WTC11 (cell line): ENCODE results near the gene HPS3.

Experiments
- ATF3 ChIP-seq: sonication (generic); formaldehyde crosslinking; conservative IDR thresholded peaks from 2 replicates; pipeline ENCODE4 v1.8.1; 2022; ENCODE audit warnings: mild to moderate bottlenecking, missing genetic modification reagents
- CBFB ChIP-seq: sonication (generic); formaldehyde crosslinking; IDR thresholded peaks from 2 replicates; pipeline ENCODE4 v1.8.1; 2022; ENCODE audit warnings: mild to moderate bottlenecking, low read depth, missing genetic modification reagents
- CTCF ChIP-seq: fragments of 200-600 bp; IDR thresholded peaks from 2 replicates; pipeline ENCODE4 v1.8.0; 2022; ENCODE audit warnings: antibody characterized with exemption
- FOXP4 ChIP-seq: sonication (generic); formaldehyde crosslinking; IDR thresholded peaks from 2 replicates; pipeline ENCODE4 v1.8.0; 2022; ENCODE audit warnings: mild to moderate bottlenecking, missing genetic modification reagents
- MLX ChIP-seq: sonication (generic); formaldehyde crosslinking; IDR thresholded peaks from 2 replicates; pipeline ENCODE4 v1.8.1; 2023; ENCODE audit warnings: mild to moderate bottlenecking, missing genetic modification reagents, moderate library complexity
- SMAD3 ChIP-seq: sonication (generic); formaldehyde crosslinking; IDR thresholded peaks from 2 replicates; pipeline ENCODE4 v1.8.0; 2022; ENCODE audit warnings: missing genetic modification reagents, mild to moderate bottlenecking, borderline replicate concordance
- SMAD4 ChIP-seq: sonication (generic); formaldehyde crosslinking; IDR thresholded peaks from 2 replicates; pipeline ENCODE4 v1.8.0; 2022; ENCODE audit warnings: mild to moderate bottlenecking, missing genetic modification reagents
- SP1 ChIP-seq: sonication (generic); formaldehyde crosslinking; conservative IDR thresholded peaks from 2 replicates; pipeline ENCODE4 v1.8.1; 2022; ENCODE audit warnings: missing genetic modification reagents
- TEAD4 ChIP-seq: sonication (generic); formaldehyde crosslinking; IDR thresholded peaks from 2 replicates; pipeline ENCODE4 v1.8.0; 2022; ENCODE audit warnings: mild to moderate bottlenecking, missing genetic modification reagents
- TP53 ChIP-seq: sonication (generic); formaldehyde crosslinking; IDR thresholded peaks from 2 replicates; pipeline ENCODE4 v1.8.1; 2023; ENCODE audit warnings: mild to moderate bottlenecking, missing genetic modification reagents
- USF2 ChIP-seq: sonication (generic); formaldehyde crosslinking; IDR thresholded peaks from 2 replicates; pipeline ENCODE4 v1.8.1; 2023; ENCODE audit warnings: mild to moderate bottlenecking, missing genetic modification reagents, moderate library complexity

GRCh38 chr3:149203758-149204157, 74.3 kb downstream of the HPS3 start:
- TF ChIP-seq CTCF (no peak), TEAD4 (no peak), FOXP4 (CRISPR knock-in tag) (no peak), CBFB (CRISPR knock-in tag) (no peak), TP53 (CRISPR knock-in tag) (no peak), USF2 (no peak), ATF3 (CRISPR knock-in tag) (no peak), SMAD4 (no peak), MLX (CRISPR knock-in tag) (no peak), SMAD3 (CRISPR knock-in tag) (no peak), SP1 (CRISPR knock-in tag) (no peak)
